ENCODE data around the gene IQGAP1.

The IQGAP1 gene

DNA sequence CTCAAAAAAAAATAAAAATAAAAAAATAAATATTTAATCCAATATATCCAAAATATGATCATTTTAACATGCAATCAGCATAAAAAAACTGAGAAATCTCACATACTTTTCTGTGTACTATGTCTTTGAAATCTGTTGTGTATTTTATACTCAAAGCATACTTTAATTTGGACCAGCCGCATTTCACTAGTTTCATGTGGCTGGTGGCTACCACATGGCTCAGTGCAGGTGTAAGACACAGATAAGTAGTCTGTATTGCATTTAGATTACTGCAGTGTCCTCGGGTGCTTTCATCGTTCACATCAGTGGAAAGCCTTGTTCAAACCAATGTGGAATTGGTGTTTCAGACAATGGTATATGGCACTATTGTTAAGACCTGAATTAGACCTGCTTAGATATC is 152.7 kb downstream of the IQGAP1 start:
- no peak for DNase-seq

DNA sequence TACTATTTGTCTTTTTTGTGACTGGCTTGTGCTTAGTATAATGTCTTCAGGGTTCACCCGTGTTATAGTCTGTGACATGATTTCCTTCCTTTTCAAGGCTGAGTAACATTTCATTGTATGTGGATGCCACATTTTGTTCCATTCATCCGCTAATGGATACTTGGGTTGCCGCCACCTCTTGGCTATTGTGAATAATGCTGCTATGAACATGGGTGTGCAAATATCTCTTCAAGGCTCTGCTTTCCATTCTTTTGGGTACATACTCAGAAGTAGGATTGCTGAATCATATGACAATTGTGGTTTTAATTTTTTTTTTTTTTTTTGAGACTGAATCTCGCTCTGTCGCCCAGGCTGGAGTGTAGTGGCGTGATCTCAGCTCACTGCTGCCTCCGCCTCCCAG is 157.1 kb downstream of the IQGAP1 start:
- DNase-seq, result no peak

DNA sequence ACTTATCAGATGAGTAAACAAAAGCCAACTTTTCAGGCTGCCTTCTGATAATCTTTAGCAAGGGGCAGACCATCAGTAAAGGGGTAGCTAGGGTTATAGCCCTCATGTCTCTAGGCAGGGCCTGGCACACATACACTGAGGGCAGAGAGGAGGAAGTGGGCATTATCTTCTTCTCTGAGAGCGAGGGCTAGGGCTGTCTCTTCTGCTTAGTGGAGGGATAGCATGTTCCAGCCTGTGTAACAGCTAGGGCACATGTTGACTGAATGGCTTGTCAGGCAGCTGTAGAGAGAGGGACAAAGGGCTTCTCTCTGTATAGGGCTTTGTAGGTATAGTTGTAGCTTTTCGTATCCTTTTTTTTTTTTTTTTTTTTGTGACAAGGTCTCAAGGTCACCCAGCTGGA is 159.5 kb downstream of the IQGAP1 start:
- no peak for DNase-seq

DNA sequence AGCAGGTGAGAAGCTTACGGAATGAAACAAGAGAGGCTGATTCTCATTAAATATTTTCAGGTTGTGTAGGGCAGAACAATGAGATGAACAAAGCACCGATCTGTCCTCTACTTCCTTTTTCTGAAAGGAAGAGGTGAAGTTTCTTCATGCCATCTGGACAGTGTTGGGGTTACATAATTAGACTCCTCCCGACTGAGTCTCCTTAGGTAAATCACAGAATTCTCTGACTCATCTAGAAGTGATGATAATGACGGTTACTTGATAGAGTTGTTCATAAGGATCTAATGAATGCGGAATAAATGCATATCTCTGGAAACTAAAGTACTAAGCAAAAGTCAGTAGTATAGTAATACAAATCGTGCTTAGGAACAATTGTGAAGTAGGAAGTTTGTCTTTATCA is 162.9 kb downstream of the IQGAP1 start:
- no peak for DNase-seq

All from NCI-H2081 treated with DMSO at 0.1 percent for 48 hours (cell line).